ENCODE results near the gene CACNA2D4.
"Not testable (repeated sequence)": the region's sequence is repeated elsewhere in the genome, so short reads cannot be mapped to it uniquely, and the experiment has no call there.

The CACNA2D4 gene, protein sequence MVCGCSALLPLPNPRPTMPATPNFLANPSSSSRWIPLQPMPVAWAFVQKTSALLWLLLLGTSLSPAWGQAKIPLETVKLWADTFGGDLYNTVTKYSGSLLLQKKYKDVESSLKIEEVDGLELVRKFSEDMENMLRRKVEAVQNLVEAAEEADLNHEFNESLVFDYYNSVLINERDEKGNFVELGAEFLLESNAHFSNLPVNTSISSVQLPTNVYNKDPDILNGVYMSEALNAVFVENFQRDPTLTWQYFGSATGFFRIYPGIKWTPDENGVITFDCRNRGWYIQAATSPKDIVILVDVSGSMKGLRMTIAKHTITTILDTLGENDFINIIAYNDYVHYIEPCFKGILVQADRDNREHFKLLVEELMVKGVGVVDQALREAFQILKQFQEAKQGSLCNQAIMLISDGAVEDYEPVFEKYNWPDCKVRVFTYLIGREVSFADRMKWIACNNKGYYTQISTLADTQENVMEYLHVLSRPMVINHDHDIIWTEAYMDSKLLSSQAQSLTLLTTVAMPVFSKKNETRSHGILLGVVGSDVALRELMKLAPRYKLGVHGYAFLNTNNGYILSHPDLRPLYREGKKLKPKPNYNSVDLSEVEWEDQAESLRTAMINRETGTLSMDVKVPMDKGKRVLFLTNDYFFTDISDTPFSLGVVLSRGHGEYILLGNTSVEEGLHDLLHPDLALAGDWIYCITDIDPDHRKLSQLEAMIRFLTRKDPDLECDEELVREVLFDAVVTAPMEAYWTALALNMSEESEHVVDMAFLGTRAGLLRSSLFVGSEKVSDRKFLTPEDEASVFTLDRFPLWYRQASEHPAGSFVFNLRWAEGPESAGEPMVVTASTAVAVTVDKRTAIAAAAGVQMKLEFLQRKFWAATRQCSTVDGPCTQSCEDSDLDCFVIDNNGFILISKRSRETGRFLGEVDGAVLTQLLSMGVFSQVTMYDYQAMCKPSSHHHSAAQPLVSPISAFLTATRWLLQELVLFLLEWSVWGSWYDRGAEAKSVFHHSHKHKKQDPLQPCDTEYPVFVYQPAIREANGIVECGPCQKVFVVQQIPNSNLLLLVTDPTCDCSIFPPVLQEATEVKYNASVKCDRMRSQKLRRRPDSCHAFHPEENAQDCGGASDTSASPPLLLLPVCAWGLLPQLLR

DNA sequence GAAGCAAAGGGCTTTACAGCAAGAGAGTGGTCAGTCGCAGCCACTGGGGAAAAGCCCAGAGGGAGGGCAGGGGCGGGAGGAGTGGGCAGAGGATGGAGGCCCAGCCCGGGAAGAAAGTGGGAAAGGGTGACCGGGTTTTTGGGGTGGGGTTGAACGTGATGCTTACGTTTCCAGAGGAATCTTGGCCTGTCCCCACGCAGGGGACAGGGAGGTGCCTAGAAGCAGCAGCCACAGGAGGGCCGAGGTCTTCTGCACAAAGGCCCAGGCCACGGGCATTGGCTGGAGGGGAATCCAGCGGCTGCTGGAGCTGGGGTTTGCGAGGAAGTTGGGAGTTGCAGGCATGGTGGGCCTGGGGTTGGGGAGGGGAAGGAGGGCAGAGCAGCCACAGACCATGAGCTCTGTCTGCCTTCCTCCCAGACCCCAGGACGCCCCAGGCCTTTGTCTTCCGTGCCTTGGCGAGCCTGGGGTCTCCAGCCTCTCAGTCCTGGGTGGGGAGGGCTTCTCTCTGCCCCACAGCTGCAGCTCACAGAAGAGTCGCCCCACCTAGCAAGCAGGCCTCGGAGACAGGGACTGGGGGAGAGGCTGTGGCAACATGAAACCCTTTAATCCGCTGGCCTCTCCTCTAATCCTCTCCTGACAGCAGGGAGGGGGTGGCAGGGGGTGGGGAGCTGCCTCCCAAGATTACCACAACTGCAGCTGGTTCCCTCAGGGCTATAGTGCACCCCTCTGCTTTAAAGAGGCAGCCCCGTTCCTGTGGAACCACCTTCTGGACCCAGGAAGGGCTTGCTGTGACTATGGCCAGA is at the start of gene CACNA2D4:
CACNA2D4 (minus strand) TSS at position 572 of the 803 bp plus-strand sequence; CDS start at position 393, 179 bp downstream.
- DNase-seq, result no peak

DNA sequence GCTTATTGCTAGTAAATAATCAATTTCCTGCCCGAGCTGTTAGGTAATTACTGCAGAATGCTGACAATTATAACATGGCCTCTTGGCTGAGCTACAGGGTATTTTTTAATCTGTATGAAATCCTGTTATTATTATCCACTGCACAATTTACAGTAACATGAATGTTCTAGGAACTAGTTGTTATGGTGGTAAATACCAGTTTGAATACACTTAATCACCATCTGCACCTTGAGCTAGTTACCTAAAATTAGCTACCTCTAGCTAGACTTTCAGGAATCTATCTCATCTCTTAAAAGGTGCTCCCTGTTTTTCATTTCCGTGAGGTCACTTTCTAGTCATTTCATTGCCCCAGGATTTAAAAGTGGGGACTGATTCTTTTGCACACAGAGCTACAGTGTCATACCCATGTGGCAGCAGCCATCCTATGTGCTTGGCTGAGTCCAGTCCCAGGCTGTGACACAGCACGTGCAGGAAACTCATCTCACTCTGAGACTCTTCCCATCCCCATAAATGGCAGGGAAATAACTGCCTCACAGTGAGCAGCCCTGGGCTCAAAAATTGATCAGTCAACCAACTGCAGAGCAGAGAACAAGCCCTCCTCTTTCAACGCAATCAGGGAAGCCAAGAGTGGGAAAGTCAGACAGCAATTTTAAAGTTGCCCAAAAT is 48.2 kb upstream of the CACNA2D4 start:
- DNase-seq, result no peak

DNA sequence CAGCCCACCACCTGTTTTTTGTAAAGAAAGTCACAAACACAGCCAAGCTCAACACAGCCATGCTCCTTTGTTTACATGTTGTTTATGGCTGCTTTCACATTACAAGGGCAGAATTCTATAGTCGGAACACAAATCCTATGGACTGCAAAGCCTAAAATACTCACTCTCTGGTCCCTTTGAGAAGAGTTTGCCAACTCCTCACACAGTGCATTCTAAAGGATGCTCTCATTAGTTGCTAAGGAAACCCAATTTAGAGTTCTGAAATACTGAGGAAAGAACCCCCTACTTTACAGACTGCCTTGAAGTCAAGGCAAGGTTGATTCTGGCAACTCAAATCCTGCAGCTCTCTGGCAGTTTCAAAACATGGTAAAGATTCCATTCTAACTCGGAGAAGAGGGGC is 47.5 kb upstream of the CACNA2D4 start:
- no peak for DNase-seq

DNA sequence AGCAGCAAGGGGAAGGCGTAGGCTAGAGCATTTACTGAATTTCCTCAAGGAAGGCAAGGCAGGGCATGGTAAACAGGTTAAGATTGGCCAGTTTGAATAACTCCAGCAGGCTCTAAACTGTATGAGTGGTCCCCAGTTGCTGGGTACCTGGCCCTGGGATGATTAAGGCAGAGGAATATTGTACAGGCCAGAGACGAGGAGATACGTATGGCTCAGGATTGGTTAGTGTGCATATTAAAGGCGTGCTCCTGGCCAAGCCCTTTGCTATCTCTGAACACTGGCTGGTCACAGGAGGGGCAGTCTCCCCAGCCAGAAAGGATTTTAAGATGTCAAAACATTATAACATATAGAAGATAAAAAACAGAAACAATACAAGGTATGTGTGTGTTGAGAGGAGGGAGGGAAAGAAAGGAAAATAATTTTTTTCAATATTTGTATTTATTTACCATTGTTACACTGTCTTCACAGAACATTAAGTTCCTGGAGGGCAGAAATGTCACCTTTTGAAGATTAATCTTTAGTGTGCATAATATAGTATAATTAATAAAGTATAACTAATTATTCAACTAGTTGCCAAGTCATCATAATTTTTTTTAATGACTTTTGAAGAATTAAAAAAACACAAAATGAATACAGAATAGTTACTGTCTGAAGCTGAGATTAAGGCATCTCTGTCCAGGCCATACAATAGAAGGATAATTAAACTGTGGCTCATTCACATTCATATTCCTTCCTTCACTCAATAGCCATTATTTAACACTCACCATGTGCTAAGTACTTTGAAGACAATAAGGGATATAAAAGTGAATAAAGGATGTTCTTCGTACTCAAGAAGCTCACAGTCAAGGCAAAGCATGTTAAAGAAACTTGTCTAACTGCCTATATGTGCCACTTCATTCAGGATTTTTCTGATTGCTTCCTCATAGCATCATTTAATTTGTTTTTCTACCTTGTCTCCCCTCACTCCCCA is 43.9 kb upstream of the CACNA2D4 start:
- DNase-seq, result no peak

DNA sequence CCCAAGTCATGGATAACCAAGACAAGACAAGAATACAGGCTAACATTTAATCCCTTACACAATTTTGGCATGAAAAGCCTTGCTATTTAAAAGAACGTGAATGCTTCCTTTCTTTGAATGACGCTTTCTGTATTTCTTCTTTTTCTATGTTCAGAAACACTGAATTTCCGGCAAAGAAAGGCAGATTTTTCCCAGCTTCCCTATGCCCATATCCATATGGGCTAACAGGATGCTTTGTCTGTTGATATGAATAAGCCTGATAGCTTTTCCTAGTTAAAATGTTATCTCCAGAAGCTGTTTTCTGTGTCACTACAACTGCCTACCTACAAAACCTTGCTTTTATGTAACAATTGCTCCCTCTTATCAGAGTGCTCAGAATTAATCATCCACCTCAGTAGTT is 38.3 kb upstream of the CACNA2D4 start:
- no peak for DNase-seq

DNA sequence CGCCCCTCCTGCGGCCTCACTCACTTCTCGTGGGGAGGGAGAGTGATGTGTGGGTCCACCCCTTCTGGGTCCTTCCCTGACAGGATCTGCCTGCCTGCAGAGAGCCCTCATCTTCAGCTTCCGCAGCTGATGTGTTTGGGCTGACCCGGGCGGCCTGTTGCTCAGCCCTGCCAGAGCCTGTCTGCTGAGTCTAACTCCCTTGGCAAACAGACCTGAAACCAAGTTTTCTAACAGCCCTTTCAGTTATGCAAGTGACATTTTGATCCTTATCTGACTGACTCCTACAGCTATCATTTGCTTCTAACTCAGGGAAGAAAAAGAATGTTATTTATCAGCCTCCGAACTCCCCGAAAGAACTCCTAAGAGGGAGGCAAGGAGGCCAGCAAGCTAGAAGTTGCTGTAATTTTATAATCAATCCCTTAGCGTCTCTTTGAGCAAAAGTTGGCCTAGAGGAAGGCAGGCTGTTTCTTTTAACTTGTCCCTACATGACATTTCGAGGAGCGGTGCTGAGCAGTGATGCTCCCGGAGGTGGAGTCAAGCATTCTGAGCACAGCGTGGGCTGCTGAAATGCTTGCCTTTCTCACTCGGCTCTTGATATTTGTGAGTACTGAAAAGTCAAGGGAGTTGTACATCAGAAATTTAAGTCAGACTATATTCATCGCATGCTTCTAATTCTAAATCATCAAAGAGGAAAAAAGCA is 31.5 kb upstream of the CACNA2D4 start:
- no peak for DNase-seq

DNA sequence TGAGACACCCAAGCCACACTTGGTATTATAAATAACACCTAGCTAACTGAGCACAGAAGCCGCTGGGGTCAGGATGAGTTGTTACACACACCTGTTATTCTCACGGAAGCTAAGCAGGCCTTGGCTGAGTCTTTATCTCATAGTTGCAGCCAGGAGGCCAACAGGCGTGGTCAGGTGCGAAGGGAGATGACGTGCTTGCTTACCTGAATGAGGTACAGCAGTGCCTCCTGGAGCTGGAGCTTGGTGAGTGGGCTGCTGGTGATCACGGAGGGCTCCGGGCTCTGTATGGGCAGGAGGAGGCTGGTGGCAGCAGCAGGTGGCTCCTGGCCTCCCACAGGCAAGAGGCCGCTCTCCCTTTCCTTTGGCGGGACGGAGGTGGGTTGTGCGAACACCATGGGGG is 30.4 kb upstream of the CACNA2D4 start:
- no peak for DNase-seq

DNA sequence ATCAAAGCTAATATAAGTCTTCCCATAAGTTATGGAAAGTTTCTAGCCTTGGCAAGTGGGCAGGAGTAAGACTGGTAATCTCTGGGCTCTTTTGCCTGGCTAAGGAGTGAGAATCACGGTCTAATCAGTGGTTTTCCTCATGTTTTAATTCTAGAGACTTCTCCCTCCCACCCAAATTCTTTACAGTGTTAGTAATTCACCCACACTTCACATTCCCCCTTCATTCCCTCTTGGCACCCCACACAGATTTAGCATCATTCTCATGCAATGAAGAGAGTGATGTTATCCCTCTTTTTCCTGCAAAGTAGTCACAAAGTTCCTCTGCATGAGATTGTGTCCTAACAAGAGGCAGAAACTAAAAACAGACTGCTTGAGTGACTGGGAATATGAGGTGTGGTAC is 28.6 kb upstream of the CACNA2D4 start:
- no peak for DNase-seq

DNA sequence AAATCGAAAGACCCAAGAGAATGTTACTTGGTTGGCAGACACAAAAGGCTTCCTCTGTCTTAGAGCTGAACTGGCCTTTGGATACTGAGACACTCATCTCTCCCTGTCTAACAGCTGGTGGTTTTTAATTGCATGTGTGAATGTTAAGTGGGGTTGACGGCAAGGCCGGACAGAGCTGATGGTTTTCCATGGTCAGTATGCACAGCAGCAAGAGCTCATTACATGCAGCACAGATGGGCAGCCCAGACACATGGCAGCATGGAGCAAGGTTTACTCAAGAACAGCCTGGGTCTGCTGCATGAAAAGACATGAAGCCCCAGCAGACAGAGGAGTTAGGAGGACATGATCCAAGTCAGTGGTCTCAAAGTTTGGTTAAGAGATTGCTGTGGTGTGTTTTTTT is 27.8 kb upstream of the CACNA2D4 start:
- DNase-seq, result no peak

DNA sequence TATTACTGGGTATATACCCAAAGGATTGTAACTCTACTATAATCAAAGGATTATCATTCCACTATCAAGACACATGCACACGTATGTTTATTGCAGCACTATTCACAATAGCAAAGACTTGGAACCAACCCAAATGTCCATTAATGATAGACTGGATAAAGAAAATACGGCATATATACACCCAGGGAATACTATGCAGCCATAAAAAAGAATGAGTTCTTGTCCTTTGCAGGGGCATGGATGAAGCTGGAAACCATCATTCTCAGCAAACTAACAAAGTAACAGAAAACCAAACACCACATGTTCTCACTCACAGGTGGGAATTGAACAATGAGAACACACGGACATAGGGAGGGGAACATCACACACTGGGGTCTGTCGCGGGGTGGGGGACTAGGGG is 27.1 kb upstream of the CACNA2D4 start:
- DNase-seq, result not testable (repeated sequence)

DNA sequence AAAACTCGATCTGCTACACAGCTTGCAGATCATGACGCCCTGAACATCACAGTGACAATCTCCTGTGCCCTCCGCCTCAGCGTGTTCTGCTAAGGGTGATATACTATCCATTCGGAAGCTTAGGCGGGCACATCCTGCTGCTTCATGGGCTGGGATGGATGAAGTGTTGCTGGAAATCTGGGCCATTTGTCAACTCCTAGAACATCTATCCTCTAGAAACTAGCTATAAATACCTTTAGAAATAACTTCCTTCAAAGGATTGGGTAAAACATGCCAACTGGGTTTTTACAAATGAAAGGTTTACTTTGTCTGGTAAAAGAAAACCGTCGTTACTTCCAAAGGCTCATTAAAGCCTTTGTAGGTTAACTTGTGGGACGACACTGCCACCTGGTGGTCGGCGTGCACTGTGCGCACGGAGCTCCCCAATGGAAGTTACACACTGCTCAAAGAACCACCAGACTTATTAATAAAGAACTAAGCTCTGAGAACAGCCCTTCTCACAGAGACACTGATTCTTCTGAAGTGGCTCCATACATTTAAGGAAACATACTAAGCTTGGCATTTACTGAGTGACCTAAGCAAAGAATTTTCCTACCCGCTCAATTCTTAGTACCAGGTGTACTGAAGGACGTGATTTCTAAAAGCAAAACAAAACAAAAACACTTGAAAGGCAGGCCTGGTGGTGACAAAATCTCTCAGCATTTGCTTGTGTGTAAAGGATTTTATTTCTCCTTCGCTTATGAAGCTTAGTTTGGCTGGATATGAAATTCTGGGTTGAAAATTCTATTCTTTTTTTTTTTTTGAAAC is 21.6 kb upstream of the CACNA2D4 start:
- peak in 1 of 2 experiments; percentile 65 for DNase-seq

DNA sequence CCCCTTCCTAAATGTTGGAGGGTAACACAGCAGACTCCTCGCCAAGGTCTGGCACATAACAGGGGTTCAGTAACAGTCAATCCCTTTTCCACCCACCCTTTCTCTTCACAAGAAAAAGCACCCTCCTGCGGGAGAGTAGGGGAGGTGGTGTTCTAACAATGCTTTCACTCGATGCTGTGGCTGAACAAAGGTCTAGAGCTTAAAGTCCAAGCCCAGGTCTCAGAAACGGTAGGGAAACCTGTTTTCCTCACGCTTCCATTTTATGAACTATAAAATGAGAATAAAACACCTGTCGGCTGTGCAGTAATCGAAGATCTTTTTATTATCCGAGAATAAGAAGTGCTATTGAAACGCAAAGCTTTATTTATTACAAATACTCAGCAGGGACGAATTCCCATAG is 20.9 kb upstream of the CACNA2D4 start:
- no peak for DNase-seq

DNA sequence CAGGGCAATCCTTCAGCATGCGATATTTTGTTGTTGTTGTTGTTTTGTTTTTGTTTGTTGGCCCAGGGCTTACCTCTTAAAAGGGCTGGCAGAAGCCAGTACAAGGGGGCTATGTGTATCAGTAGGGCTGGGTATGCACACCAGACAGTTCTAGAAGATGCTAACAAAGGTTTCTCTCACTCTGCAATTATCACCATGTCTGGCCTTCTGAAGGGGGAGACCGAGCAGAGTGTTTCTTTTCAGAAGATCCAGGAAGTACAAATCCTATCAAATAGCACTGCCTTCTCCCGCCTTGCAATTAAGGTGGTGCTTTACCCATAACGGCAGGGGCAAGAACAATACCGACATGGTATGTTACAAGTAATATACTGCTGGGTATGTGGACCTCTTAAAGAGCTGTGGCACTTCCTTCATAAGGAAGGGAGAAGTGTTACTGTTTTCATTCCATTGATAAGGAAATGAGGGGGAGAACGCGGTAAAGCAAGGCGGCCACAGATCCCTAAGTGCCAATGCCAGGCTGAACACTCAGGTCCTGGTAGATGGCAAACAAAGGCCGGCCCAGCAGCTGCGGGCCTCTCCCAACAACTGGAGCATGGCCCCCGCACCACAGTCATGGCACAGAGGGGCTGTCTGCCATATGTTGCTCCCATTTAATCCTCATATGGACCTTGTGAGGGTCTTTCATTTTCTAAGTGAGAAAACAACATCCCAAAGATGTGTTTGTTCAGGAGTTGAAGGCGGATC is 19.2 kb upstream of the CACNA2D4 start:
- DNase-seq, result no peak

DNA sequence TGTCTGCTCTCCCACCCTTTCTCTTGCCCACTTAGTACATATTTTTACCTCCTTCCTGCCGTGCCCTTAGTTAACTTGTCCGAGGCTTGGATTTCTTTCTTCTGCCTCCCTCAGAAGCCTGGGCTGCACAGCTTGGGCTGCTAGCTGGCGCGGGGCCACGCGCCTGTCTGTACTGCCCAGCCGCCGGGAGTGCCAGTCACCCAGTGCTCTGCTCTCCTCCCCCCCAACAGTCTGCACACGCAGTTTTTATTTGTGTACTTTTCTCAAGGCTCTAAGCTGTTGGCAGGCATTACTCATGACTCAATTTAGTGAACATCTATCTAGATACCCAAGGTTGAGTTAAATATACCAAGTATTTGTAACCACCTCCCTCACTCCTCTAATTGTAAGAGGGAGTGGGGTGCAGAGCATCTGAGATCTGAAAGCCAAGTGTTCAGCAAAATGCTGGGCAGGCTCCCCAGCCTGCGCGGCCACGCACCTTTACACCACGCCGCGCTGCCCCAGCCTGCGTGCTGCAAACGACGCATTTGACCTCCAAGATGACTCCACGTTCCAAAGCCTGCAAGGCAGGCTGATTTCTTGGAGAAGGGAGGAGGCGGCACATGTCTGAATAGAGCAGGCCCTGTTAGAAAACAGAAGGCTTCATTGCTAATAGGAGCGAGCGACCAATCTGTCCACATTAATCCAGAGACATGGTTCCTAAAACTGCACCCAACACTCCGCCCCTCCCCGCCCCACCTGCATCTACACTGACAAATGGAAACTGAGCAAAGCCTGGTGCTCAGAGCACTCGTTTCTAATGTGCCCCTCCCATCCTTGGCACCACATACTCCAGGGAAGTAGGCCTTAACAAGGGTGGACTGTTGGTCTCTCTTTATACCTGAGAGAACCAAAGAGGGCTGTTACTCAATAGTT is 18.2 kb upstream of the CACNA2D4 start:
- no peak for DNase-seq

DNA sequence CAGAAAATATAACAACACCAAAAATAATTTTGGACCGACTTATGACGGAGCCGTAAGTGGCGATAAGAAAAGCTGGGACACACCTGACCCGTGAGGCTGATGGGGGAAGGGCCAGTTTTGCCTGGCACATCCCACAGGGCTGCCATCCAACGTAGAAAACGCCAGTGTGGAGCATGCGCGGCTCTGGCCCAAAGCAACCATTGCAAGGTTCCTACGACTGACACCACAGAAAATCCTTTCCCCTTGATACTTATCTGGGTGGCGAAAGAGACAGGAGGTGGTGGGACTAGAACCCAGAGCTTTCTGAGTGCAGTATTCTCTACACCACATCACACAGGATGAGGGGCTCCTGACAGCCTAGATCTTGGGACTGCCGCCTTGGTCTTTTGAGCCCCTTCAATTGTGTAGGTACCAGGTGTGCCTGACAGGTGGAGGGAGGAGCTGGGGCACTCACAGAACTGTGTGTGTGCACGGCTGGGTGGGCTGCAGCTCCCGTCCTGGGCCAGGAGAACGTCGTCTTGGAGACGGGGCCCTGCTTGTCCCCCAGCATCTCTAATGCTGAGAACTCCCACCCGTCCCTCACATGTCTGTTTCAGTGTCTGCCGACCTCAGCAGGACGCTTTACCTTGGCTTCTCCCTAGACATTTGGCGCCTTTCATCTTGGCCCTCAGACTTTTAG is 17.4 kb upstream of the CACNA2D4 start:
- no peak for DNase-seq

DNA sequence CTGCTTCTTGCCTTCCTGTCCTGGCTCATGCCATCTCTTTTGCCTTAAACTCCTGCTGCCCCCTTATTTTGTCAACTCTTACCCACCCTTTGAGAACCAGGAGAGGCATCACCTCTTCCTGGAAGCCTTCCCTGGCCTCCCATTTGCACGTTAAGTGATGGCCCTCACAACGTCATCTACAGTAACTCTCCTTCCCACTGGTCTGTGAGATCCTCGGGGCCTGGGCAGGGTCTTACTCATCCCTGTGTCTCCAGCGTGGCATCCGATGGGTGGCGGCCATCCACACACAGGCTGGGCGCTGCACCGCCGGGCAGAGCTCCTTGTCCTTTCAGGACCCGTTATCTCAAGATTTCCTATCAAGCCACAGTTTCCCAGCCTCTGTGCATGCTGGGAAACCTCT is 16.8 kb upstream of the CACNA2D4 start:
- DNase-seq, result no peak

DNA sequence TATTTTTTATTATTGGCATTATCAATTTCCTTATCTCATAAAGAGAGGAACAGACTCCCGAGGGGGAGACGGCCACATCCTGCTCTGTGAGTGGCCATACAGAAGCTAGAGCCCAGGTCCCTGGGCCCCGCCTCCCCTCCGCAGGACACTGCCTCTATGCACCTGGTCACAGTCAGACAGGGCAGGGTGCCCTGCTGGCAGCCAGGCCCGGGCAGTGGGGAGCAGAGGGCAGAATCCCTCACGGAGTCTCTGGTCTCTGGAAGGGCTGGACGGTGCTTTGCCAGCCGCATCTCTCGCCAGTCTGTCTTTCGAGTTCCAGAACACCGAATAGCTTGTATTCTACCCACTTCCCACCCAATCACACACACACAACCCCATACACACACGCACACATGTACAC is 16.4 kb upstream of the CACNA2D4 start:
- DNase-seq, result no peak
